Astrocyte (in vitro differentiated cells and primary cell): Measurements from ENCODE around the gene KRTAP3-2.

Experiments
- EZH2 ChIP-seq: IDR thresholded peaks from 2 replicates; pipeline ENCODE4 v1.6.1; 2012; ENCODE audit warnings: mild to moderate bottlenecking, low read length, inconsistent platforms; ENCODE audit not compliant: insufficient read depth
- TF ChIP-seq, protein P1 (sequence below): IDR thresholded peaks from 2 replicates; pipeline ENCODE4 v1.5.1; 2011; ENCODE audit warnings: low read depth, mild to moderate bottlenecking, inconsistent platforms, low read length, moderate library complexity; ENCODE audit not compliant: insufficient read depth

DNA sequence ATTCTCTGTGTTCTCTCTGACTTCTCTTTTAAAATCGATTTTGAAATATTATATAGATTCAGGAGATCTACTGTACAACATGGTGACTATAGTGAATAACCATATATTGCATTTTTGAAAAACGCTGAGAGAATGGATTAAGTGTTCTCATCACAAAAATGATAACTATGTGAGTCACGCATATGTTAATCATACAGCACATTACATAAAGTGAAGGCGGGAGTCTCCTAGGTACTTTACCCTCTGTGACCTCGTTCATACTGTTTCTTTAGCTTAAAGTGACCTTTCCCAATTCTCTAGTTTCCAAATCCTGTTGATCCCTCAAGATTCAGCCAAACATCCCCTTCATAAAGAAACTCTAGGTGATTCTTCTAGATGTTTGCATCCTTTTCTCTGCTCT, 3.1 kb upstream of the KRTAP3-2 start:
- TF ChIP-seq, protein P1, sequence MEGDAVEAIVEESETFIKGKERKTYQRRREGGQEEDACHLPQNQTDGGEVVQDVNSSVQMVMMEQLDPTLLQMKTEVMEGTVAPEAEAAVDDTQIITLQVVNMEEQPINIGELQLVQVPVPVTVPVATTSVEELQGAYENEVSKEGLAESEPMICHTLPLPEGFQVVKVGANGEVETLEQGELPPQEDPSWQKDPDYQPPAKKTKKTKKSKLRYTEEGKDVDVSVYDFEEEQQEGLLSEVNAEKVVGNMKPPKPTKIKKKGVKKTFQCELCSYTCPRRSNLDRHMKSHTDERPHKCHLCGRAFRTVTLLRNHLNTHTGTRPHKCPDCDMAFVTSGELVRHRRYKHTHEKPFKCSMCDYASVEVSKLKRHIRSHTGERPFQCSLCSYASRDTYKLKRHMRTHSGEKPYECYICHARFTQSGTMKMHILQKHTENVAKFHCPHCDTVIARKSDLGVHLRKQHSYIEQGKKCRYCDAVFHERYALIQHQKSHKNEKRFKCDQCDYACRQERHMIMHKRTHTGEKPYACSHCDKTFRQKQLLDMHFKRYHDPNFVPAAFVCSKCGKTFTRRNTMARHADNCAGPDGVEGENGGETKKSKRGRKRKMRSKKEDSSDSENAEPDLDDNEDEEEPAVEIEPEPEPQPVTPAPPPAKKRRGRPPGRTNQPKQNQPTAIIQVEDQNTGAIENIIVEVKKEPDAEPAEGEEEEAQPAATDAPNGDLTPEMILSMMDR: no peak
- TF ChIP-seq EZH2: no peak
